ENCODE results near the gene NR4A3. TPM values are rescaled to one million over a fixed set of nuclear protein-coding genes. Genes with fewer than 3 reads are reported as not detected.

Gene NR4A3
- total RNA-seq, 6 experiments from 2014 or later = 1.2 to 3.1 (median 2.4) TPM

DNA sequence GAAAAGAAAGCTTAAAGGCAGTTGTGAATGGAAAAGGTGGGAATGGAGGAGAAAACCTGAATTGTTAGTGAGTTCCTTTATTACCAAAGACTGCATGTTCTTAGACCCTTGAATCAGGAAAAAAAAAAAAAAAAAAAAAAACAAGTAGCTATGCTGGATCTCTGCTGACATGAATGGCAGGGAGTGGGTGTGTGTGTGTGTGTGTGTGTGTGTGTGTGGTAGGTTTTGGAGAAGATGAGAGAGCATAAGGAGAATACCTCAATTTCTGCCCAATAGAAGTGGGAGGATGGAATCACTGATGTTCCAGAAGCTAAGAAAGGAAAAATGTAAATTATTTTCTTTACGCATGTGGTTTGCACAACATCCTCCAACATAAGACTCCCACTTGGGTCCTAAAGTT is 25.5 kb upstream of the NR4A3 start:
- no peak for DNase-seq
- H3K36me3 Mint-ChIP-seq (ENCODE audit: low read depth) = no peaks in the 10 kb centered on the region

GRCh38 chr9:99801775-99802174 is 19.9 kb upstream of the NR4A3 start:
- H3K4me3 Mint-ChIP-seq = no peak overlapping the region
- no peaks in the 10 kb centered on the region for H3K9me3 Mint-ChIP-seq
- no peaks in the 10 kb centered on the region for H3K27me3 Mint-ChIP-seq (ENCODE audit: insufficient read depth)
- no peak for DNase-seq
- no peak overlapping the region for H3K27ac Mint-ChIP-seq
- peaks cover 10% of the 10 kb centered on the region for H3K4me1 Mint-ChIP-seq (ENCODE audit: low read depth)
- no peaks in the 10 kb centered on the region for H3K36me3 Mint-ChIP-seq (ENCODE audit: low read depth)
- TF ChIP-seq CTCF (IDR thresholded peaks at IDR 0.05) = no peak

More for the DNA sequence above, 25.5 kb upstream of the NR4A3 start:
- no peaks in the 10 kb centered on the region for H3K4me1 Mint-ChIP-seq (ENCODE audit: low read depth)
- no peak overlapping the region for H3K4me3 Mint-ChIP-seq
- H3K9me3 Mint-ChIP-seq = no peaks in the 10 kb centered on the region
- H3K27me3 Mint-ChIP-seq (ENCODE audit: insufficient read depth) = peaks cover 1% of the 10 kb centered on the region; the same call in 1 of the 2 replicates
- H3K27ac Mint-ChIP-seq = no peak overlapping the region
- no peak for TF ChIP-seq CTCF (IDR thresholded peaks at IDR 0.05)

- no peaks in the 10 kb centered on the region for H3K36me3 Mint-ChIP-seq (ENCODE audit: low read depth)
- no peak for TF ChIP-seq CTCF (IDR thresholded peaks at IDR 0.05)
- no peak overlapping the region for H3K4me3 Mint-ChIP-seq
- DNase-seq = no peak
- peaks cover 27% of the 10 kb centered on the region for H3K4me1 Mint-ChIP-seq (ENCODE audit: low read depth)
- no peaks in the 10 kb centered on the region for H3K27me3 Mint-ChIP-seq (ENCODE audit: insufficient read depth)
- H3K9me3 Mint-ChIP-seq = no peaks in the 10 kb centered on the region
- no peak overlapping the region for H3K27ac Mint-ChIP-seq
Measured at GRCh38 chr9:99803694-99804093, 18.0 kb upstream of the NR4A3 start.

GRCh38 chr9:99807276-99807852 is 14.3 kb upstream of the NR4A3 start:
- no peaks in the 10 kb centered on the region for H3K36me3 Mint-ChIP-seq (ENCODE audit: low read depth)
- DNase-seq = peak; percentile 33
- peak overlapping the region; percentile 22; the same call in 1 of the 2 replicates for H3K27ac Mint-ChIP-seq
- H3K4me1 Mint-ChIP-seq (ENCODE audit: low read depth) = peaks cover 42% of the 10 kb centered on the region
- no peak overlapping the region for H3K4me3 Mint-ChIP-seq
- no peaks in the 10 kb centered on the region for H3K9me3 Mint-ChIP-seq
- peak; percentile 92 for TF ChIP-seq CTCF (IDR thresholded peaks at IDR 0.05)
- no peaks in the 10 kb centered on the region for H3K27me3 Mint-ChIP-seq (ENCODE audit: insufficient read depth)

DNA sequence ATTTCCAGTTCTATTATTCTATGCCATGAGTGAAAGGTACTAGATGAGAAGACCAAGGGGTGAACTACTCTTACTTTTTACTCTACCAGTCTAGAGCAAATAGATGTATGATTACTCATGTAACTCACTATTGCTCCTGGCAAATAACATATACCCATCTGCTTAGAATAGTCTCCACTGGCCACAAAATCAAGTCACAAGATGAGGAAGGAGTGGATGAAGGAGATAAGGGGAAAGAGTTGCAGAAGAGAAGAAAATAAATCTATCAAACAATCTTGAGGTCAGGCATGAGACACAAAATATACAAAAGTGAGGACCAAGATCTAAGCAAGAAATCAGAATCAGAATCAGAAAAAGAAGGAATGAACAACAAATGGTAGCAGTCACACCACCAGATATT is 13.7 kb upstream of the NR4A3 start:
- no peaks in the 10 kb centered on the region for H3K9me3 Mint-ChIP-seq
- H3K4me1 Mint-ChIP-seq (ENCODE audit: low read depth) = peaks cover 42% of the 10 kb centered on the region
- TF ChIP-seq CTCF (IDR thresholded peaks at IDR 0.05) = no peak
- DNase-seq = no peak
- no peak overlapping the region for H3K4me3 Mint-ChIP-seq
- H3K36me3 Mint-ChIP-seq (ENCODE audit: low read depth) = no peaks in the 10 kb centered on the region
- H3K27ac Mint-ChIP-seq = no peak overlapping the region; the same call in 1 of the 2 replicates
- H3K27me3 Mint-ChIP-seq (ENCODE audit: insufficient read depth) = no peaks in the 10 kb centered on the region
